ENCODE data around the gene LPIN2. TPM values are rescaled to one million over a fixed set of nuclear protein-coding genes. Genes with fewer than 3 reads are reported as not detected.

The LPIN2 gene
- total and polyA plus RNA-seq, 2 of the 13 experiments (the other 11 are each of a cell fraction or from before 2014, with no cell fraction given) = 46.0 to 119 TPM

DNA sequence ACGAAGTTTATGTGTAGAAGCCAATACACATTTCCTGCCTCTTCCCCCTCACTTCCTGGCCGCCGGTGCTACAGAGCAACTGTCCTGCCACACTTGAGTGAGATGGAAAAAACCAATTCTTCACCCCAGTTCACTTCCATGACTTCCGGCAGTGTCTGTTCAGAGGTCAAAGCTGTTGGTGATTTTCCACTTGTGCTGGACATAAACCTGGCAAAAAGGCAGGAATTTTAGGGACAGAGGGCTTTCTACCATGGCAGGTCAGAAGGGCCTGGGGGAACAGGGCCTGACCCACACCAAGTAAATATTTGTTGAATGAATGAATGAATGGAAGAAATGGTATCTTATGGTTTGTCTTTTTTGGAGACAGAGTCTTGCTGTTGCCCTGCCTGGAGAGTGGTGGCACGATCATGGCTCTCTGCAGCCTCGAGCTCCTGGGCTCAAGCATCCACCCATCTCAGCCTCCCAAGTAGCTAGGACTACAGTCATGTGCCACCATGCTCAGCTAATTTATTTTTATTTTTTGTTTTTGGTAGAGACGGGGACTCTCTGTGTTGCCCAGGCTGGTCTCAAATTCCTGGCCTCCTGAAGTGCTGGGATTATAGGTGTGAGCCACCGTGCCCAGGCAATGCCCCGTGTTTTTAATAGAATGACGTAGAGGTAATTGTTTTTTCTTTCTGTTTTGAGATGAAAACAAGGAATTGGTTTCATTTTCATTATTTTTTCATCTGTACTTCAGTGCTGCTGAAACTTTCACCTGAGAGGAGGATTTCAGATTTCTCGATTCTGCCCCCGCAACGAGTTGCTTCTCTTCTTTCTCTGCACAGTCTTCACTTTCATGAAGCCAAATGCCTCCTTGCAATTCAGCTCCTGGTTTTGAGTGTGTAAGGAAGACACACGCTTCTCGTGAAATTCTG lies 48.0 kb upstream of the LPIN2 start (continued):
- TF ChIP-seq ZNF383 (CRISPR knock-in tag; IDR thresholded peaks at IDR 0.05; ENCODE audit: borderline replicate concordance) (no peak), RFXAP (CRISPR knock-in tag; IDR thresholded peaks at IDR 0.05; ENCODE audit: borderline replicate concordance) (0 out of 2 replicates have a peak, but pooled peaks have one; percentile 35), LCORL (IDR thresholded peaks at IDR 0.05) (peak; percentile 25; the same call in 1 of the 2 replicates), LCORL (CRISPR knock-in tag; IDR thresholded peaks at IDR 0.05) (peak; percentile 82), AGO1 (IDR thresholded peaks at IDR 0.05; ENCODE audit: low read depth, low read length, poor library complexity, severe bottlenecking) (no peak), ZNF562 (CRISPR knock-in tag; IDR thresholded peaks at IDR 0.05; ENCODE audit: borderline replicate concordance) (no peak), ZKSCAN5 (CRISPR knock-in tag; IDR thresholded peaks at IDR 0.05) (0 out of 2 replicates have a peak, but pooled peaks have one; percentile 52), CBX2 (IDR thresholded peaks at IDR 0.05; ENCODE audit: low read depth, low read length) (no peak), CBX2 (CRISPR knock-in tag; IDR thresholded peaks at IDR 0.05; ENCODE audit: low read depth) (no peak), ZNF792 (CRISPR knock-in tag; IDR thresholded peaks at IDR 0.05) (0 out of 2 replicates have a peak, but pooled peaks have one; percentile 49), ZBTB42 (CRISPR knock-in tag; IDR thresholded peaks at IDR 0.05) (no peak), RXRB (CRISPR knock-in tag; IDR thresholded peaks at IDR 0.05; ENCODE audit: borderline replicate concordance) (peak; percentile 98), RARG (CRISPR knock-in tag; IDR thresholded peaks at IDR 0.05; ENCODE audit: low read depth) (no peak), TBX2 (CRISPR knock-in tag; IDR thresholded peaks at IDR 0.05; ENCODE audit: borderline replicate concordance) (peak; percentile 77), EHMT2 (IDR thresholded peaks at IDR 0.05; ENCODE audit: borderline replicate concordance, low read depth, low read length) (no peak)
- TF ChIP-seq, protein P1, sequence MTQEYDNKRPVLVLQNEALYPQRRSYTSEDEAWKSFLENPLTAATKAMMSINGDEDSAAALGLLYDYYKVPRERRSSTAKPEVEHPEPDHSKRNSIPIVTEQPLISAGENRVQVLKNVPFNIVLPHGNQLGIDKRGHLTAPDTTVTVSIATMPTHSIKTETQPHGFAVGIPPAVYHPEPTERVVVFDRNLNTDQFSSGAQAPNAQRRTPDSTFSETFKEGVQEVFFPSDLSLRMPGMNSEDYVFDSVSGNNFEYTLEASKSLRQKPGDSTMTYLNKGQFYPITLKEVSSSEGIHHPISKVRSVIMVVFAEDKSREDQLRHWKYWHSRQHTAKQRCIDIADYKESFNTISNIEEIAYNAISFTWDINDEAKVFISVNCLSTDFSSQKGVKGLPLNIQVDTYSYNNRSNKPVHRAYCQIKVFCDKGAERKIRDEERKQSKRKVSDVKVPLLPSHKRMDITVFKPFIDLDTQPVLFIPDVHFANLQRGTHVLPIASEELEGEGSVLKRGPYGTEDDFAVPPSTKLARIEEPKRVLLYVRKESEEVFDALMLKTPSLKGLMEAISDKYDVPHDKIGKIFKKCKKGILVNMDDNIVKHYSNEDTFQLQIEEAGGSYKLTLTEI (CRISPR knock-in tag; conservative IDR thresholded peaks at IDR 0.05) = no peak
- TF ChIP-seq, protein P2, sequence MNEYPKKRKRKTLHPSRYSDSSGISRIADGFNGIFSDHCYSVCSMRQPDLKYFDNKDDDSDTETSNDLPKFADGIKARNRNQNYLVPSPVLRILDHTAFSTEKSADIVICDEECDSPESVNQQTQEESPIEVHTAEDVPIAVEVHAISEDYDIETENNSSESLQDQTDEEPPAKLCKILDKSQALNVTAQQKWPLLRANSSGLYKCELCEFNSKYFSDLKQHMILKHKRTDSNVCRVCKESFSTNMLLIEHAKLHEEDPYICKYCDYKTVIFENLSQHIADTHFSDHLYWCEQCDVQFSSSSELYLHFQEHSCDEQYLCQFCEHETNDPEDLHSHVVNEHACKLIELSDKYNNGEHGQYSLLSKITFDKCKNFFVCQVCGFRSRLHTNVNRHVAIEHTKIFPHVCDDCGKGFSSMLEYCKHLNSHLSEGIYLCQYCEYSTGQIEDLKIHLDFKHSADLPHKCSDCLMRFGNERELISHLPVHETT (CRISPR knock-in tag; conservative IDR thresholded peaks at IDR 0.05) = no peak
- TF ChIP-seq, protein P3, sequence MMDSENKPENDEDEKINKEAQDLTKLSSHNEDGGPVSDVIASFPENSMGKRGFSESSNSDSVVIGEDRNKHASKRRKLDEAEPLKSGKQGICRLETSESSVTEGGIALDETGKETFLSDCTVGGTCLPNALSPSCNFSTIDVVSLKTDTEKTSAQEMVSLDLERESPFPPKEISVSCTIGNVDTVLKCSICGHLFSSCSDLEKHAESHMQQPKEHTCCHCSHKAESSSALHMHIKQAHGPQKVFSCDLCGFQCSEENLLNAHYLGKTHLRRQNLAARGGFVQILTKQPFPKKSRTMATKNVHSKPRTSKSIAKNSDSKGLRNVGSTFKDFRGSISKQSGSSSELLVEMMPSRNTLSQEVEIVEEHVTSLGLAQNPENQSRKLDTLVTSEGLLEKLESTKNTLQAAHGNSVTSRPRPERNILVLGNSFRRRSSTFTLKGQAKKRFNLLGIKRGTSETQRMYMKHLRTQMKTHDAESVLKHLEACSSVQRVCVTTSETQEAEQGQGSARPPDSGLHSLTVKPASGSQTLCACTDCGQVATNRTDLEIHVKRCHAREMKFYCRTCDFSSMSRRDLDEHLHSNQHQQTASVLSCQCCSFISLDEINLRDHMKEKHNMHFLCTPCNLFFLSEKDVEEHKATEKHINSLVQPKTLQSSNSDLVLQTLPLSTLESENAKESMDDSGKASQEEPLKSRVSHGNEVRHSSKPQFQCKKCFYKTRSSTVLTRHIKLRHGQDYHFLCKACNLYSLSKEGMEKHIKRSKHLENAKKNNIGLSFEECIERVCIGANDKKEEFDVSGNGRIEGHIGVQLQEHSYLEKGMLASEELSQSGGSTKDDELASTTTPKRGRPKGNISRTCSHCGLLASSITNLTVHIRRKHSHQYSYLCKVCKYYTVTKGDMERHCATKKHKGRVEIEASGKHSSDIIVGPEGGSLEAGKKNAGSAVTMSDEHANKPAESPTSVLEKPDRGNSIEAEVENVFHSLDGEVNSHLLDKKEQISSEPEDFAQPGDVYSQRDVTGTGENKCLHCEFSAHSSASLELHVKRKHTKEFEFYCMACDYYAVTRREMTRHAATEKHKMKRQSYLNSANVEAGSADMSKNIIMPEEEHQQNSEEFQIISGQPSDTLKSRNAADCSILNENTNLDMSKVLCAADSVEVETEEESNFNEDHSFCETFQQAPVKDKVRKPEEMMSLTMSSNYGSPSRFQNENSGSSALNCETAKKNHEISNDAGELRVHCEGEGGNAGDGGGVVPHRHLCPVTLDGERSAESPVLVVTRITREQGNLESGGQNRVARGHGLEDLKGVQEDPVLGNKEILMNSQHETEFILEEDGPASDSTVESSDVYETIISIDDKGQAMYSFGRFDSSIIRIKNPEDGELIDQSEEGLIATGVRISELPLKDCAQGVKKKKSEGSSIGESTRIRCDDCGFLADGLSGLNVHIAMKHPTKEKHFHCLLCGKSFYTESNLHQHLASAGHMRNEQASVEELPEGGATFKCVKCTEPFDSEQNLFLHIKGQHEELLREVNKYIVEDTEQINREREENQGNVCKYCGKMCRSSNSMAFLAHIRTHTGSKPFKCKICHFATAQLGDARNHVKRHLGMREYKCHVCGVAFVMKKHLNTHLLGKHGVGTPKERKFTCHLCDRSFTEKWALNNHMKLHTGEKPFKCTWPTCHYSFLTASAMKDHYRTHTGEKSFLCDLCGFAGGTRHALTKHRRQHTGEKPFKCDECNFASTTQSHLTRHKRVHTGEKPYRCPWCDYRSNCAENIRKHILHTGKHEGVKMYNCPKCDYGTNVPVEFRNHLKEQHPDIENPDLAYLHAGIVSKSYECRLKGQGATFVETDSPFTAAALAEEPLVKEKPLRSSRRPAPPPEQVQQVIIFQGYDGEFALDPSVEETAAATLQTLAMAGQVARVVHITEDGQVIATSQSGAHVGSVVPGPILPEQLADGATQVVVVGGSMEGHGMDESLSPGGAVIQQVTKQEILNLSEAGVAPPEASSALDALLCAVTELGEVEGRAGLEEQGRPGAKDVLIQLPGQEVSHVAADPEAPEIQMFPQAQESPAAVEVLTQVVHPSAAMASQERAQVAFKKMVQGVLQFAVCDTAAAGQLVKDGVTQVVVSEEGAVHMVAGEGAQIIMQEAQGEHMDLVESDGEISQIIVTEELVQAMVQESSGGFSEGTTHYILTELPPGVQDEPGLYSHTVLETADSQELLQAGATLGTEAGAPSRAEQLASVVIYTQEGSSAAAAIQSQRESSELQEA (CRISPR knock-in tag; IDR thresholded peaks at IDR 0.05; ENCODE audit: not compliant biosample characterization) = no peak

Measured in HepG2 (cell line).